Right lobe of liver (tissue), 4 donors: Measurements from ENCODE around the gene CDH12.

Experiments used
- POLR2A ChIP-seq: fragments of 450-650 bp; IDR thresholded peaks from one replicate; pipeline ENCODE4 v1.6.1; 2017; ENCODE audit warnings: antibody characterized with exemption, mild to moderate bottlenecking
- TF ChIP-seq, protein P1 (sequence below), 4 donors: fragments of 200-600 bp in 3 of 4; fragments of 450-650 bp in 1 of 4; IDR thresholded peaks; one replicate each; pipeline versions ENCODE4 v1.5.1 to v1.8.0; 2016 to 2022; ENCODE audit warnings: antibody characterized with exemption in 4 of 4, mild to moderate bottlenecking in 2 of 4
- donor health status: DM: no; HTN: no; CAD: no.
- donor health status: DM: no; HTN: no; CAD: no.
- donor health status: DM: no; HTN: yes; CAD: no.

DNA sequence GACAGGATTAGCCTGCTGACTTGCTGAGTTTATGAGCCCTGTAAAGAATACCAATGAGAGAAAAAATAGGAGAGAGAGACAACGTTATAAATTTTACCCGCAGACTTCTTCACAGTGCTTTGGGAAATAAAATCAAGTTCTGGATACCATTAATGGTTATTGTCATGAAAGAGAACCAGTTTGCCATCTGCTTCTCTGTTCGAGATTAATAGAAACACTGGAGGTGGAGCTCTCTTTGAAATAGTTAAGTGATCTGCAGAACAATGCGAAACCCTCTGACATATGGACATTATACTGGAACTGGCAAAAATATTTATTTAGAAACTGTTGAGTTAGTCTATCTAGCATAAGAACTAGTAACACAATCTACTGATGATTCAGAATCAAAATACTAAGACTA, 500.7 kb downstream of the CDH12 start:
- TF ChIP-seq, protein P1, sequence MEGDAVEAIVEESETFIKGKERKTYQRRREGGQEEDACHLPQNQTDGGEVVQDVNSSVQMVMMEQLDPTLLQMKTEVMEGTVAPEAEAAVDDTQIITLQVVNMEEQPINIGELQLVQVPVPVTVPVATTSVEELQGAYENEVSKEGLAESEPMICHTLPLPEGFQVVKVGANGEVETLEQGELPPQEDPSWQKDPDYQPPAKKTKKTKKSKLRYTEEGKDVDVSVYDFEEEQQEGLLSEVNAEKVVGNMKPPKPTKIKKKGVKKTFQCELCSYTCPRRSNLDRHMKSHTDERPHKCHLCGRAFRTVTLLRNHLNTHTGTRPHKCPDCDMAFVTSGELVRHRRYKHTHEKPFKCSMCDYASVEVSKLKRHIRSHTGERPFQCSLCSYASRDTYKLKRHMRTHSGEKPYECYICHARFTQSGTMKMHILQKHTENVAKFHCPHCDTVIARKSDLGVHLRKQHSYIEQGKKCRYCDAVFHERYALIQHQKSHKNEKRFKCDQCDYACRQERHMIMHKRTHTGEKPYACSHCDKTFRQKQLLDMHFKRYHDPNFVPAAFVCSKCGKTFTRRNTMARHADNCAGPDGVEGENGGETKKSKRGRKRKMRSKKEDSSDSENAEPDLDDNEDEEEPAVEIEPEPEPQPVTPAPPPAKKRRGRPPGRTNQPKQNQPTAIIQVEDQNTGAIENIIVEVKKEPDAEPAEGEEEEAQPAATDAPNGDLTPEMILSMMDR (IDR thresholded peaks at IDR 0.05) = no peak
- no peak for TF ChIP-seq POLR2A
